DMS53 (cell line): Measurements from ENCODE around the gene CDC42.

Experiments used
- DNase-seq: peaks from one replicate; lab custom pipeline; 2025; lab: John Stamatoyannopoulos, UW

CDC42 gene

GRCh38 chr1:22111115-22111514, 58.6 kb downstream of the CDC42 start:
- DNase-seq, result no peak

- no peak for DNase-seq
Measured at GRCh38 chr1:22111620-22112019, 59.1 kb downstream of the CDC42 start.

- DNase-seq, result no peak
Measured at GRCh38 chr1:22112554-22112953, 60.0 kb downstream of the CDC42 start.

- no peak for DNase-seq
Measured at GRCh38 chr1:22114083-22115012, 61.8 kb downstream of the CDC42 start.

- no peak for DNase-seq
Measured at GRCh38 chr1:22115286-22115685, 62.8 kb downstream of the CDC42 start.

GRCh38 chr1:22117238-22117637, 64.7 kb downstream of the CDC42 start:
- no peak for DNase-seq

- DNase-seq, result no peak
Measured at GRCh38 chr1:22117851-22118250, 65.3 kb downstream of the CDC42 start.

GRCh38 chr1:22118291-22118992, 65.9 kb downstream of the CDC42 start:
- DNase-seq, result no peak

- DNase-seq, result no peak
Measured at GRCh38 chr1:22119626-22120468, 67.3 kb downstream of the CDC42 start.

- DNase-seq, result no peak
Measured at GRCh38 chr1:22120469-22120790, 67.9 kb downstream of the CDC42 start.

GRCh38 chr1:22121421-22121911, 69.0 kb downstream of the CDC42 start:
- DNase-seq, result peak; percentile 27

- DNase-seq, result no peak
Measured at GRCh38 chr1:22122273-22123070, 70.0 kb downstream of the CDC42 start.

- DNase-seq, result no peak
Measured at GRCh38 chr1:22123071-22123390, 70.5 kb downstream of the CDC42 start.

- DNase-seq, result no peak
Measured at GRCh38 chr1:22123901-22124404, 71.4 kb downstream of the CDC42 start.

- no peak for DNase-seq
Measured at GRCh38 chr1:22124592-22125229, 72.2 kb downstream of the CDC42 start.

- no peak for DNase-seq
Measured at GRCh38 chr1:22126531-22126930, 74.0 kb downstream of the CDC42 start.

GRCh38 chr1:22127248-22127647, 74.7 kb downstream of the CDC42 start:
- DNase-seq, result no peak

GRCh38 chr1:22127731-22128130, 75.2 kb downstream of the CDC42 start:
- DNase-seq, result no peak

GRCh38 chr1:22128392-22128791, 75.9 kb downstream of the CDC42 start:
- DNase-seq, result no peak

GRCh38 chr1:22129501-22130117, 77.1 kb downstream of the CDC42 start:
- DNase-seq, result no peak
